Neuronal stem cell (in vitro differentiated cells): ENCODE results near the gene COMMD1.

Experiments used
- DNase-seq: peaks from one replicate; pipeline ENCODE4 v3.0.0-alpha.2; 2013; ENCODE audit warnings: low spot score
- H2AFZ ChIP-seq: one replicate; pipeline ENCODE4 v1.6.1; 2013; ENCODE audit warnings: mild to moderate bottlenecking, low read length, inconsistent platforms
- H2AK5ac ChIP-seq: 2 replicates; pipeline ENCODE4 v1.6.1; 2013; ENCODE audit warnings: low read depth, mild to moderate bottlenecking, inconsistent platforms, low read length, moderate library complexity, mixed read lengths
- H2BK120ac ChIP-seq: 2 replicates; pipeline ENCODE4 v1.6.1; 2013; ENCODE audit warnings: low read depth, mild to moderate bottlenecking, inconsistent platforms, low read length, moderate library complexity, mixed read lengths
- H2BK12ac ChIP-seq: one replicate; pipeline ENCODE4 v1.6.1; 2013; ENCODE audit warnings: low read length, inconsistent platforms
- H2BK15ac ChIP-seq: 2 replicates; pipeline ENCODE4 v1.6.1; 2013; ENCODE audit warnings: mild to moderate bottlenecking, low read length, inconsistent platforms, mixed read lengths
- H2BK5ac ChIP-seq: one replicate; pipeline ENCODE4 v1.6.1; 2013; ENCODE audit warnings: inconsistent platforms, mild to moderate bottlenecking, low read length, moderate library complexity
- H3K14ac ChIP-seq: one replicate; pipeline ENCODE4 v1.6.1; 2013; ENCODE audit warnings: low read length, inconsistent platforms
- H3K18ac ChIP-seq: 2 replicates; pipeline ENCODE4 v1.6.1; 2013; ENCODE audit warnings: low read length, inconsistent platforms
- H3K23ac ChIP-seq: 2 replicates; pipeline ENCODE4 v1.6.1; 2013; ENCODE audit warnings: low read depth, mild to moderate bottlenecking, mixed read lengths, low read length, inconsistent platforms; ENCODE audit not compliant: poor library complexity
- H3K27ac ChIP-seq: replicated peaks from 3 replicates; pipeline ENCODE4 v1.5.1; 2013; ENCODE audit warnings: low read length, inconsistent platforms
- H3K27me3 ChIP-seq, 3 experiments: 2 replicates each; pipeline ENCODE4 v1.6.1; 2013; ENCODE audit warnings: low read length in 3 of 3, mild to moderate bottlenecking in 2 of 3, inconsistent platforms in 1 of 3, low read depth in 1 of 3, mixed read lengths in 1 of 3, moderate library complexity in 1 of 3; ENCODE audit not compliant: control insufficient read depth in 3 of 3, insufficient read depth in 3 of 3
- H3K36me3 ChIP-seq, 2 donors: replicated peaks in 1 of 2; 2 replicates each; pipeline ENCODE4 v1.6.1; 2013; ENCODE audit warnings: low read length in 2 of 2; ENCODE audit not compliant: control insufficient read depth in 2 of 2, insufficient read depth in 2 of 2
- H3K4ac ChIP-seq: 2 replicates; pipeline ENCODE4 v1.6.1; 2013; ENCODE audit warnings: inconsistent platforms, mild to moderate bottlenecking, low read length, moderate library complexity
- H3K4me1 ChIP-seq, 2 donors: 1 replicate in 1 of 2; 2 replicates in 1 of 2; pipeline ENCODE4 v1.6.1; 2013; ENCODE audit warnings: low read length in 2 of 2, low read depth in 1 of 2; ENCODE audit not compliant: control insufficient read depth in 2 of 2, insufficient read depth in 1 of 2
- H3K4me2 ChIP-seq: one replicate; pipeline ENCODE4 v1.6.1; 2013; ENCODE audit warnings: mild to moderate bottlenecking, low read length, inconsistent platforms; ENCODE audit not compliant: insufficient read depth, poor library complexity, severe bottlenecking
- H3K4me3 ChIP-seq, 2 donors: 2 replicates each; pipeline ENCODE4 v1.5.1; 2013; ENCODE audit warnings: low read length in 2 of 2, mild to moderate bottlenecking in 2 of 2, inconsistent platforms in 1 of 2, moderate library complexity in 1 of 2
- H3K79me1 ChIP-seq: one replicate; pipeline ENCODE4 v1.6.1; 2013; ENCODE audit warnings: low read depth, mild to moderate bottlenecking, inconsistent platforms, low read length, moderate library complexity
- H3K9ac ChIP-seq: one replicate; pipeline ENCODE4 v1.6.1; 2013; ENCODE audit warnings: mild to moderate bottlenecking, low read depth, low read length, inconsistent platforms; ENCODE audit not compliant: poor library complexity
- H3K9me3 ChIP-seq, 2 donors: replicated peaks in 1 of 2; 2 replicates each; pipeline versions ENCODE3 to v1.6.1; 2013; ENCODE audit warnings: low read length in 2 of 2, mild to moderate bottlenecking in 2 of 2, inconsistent platforms in 1 of 2, low read depth in 1 of 2, mixed read lengths in 1 of 2, moderate library complexity in 1 of 2; ENCODE audit not compliant: control insufficient read depth in 2 of 2, insufficient read depth in 1 of 2
- H4K8ac ChIP-seq: one replicate; pipeline ENCODE4 v1.6.1; 2013; ENCODE audit warnings: low read depth, mild to moderate bottlenecking, inconsistent platforms, low read length, moderate library complexity
- H4K91ac ChIP-seq: one replicate; pipeline ENCODE4 v1.6.1; 2013; ENCODE audit warnings: low read length, low read depth, mild to moderate bottlenecking, inconsistent platforms; ENCODE audit not compliant: poor library complexity
- WGBS, 2 donors: extraction: QIAGEN DNeasy Blood & Tissue Kit; methylation state at CpG; one replicate each; pipeline ENCODE4 v1.1.7; 2013; ENCODE audit warnings: missing lambda C conversion rate in 2 of 2, mixed read lengths in 1 of 2; ENCODE audit not compliant: insufficient read length in 2 of 2, insufficient replicate concordance in 1 of 2; ENCODE audit errors: extremely low coverage in 2 of 2; 5-methylcytosine and 5-hydroxymethylcytosine counted together

Gene COMMD1

DNA sequence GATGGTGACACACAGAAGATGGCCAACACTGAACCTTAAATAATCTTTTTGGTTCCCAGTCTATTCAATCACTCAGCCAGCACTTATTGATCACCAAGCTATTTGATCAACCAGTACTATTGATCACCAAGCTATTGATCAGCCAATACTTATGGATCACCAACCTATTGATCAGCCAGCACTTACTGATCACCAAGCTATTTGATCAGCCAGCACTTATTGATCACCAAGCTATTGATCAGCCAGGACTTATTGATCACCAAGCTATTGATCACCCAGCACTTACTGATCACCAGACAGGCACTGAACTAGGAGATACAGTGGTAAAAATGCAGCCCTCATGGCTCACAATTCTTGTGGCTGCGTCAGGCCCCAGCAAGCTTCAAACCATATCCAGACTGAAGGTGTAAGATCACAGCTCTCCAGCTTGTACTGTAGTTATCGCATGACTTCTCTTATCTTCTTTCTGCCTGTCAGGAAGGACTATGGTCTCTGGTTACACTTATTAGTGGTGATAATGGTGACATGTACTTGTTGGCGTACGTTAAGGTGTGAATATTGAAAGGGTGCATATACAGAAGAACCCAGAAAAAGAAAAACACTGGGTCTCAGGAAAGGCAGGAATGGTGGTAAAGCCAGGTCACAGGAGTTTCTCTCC lies 272.0 kb downstream of the COMMD1 start:
- WGBS, 2 donors: no CpG with 5 or more reads among the region's 4 CpGs
- H2AK5ac ChIP-seq: no peak overlapping the region

DNA sequence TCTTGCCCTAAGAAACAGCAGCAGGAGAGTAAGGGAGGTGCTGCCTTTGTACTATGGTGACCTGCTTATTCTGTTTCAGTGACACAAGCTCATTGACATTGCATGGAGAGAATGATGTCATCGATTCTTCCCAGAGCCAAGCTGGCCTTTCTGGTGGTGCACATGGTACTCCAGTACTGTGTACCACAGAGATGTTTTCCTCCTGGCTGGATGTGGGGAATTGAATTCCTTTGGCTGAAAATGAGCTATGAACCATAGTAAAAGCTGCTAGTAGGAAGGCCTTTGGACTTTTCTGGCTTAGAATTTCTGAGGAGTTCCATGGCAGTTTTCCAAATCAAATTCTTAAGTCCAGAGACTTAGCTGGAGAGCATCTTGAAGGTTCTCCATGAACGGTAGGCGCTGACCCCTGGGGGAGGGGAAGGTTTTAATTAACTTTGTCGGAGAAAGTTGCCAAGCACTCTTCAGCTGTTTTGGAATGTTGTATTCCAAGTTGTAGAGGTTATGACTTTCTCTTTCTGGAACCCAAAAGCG lies 273.3 kb downstream of the COMMD1 start:
- H3K4me3 ChIP-seq: no peak overlapping the region
- H3K4me1 ChIP-seq: peaks cover 4 to 21% of the 10 kb centered on the region in 2 donors
- H2AFZ ChIP-seq: no peak overlapping the region
- no peak overlapping the region for H3K27ac ChIP-seq
- no peak overlapping the region for H2BK120ac ChIP-seq
- no peak overlapping the region for H3K14ac ChIP-seq
- DNase-seq: no peak
- H4K8ac ChIP-seq: no peak overlapping the region
- no peak overlapping the region for H2BK12ac ChIP-seq
- H2BK5ac ChIP-seq: no peak overlapping the region
- no peaks in the 10 kb centered on the region for H3K27me3 ChIP-seq
- no peak overlapping the region for H3K23ac ChIP-seq
- H3K4me2 ChIP-seq: no peak overlapping the region
- H2BK15ac ChIP-seq: no peak overlapping the region
- H3K9ac ChIP-seq: no peak overlapping the region
- H3K18ac ChIP-seq: no peak overlapping the region
- no peaks in the 10 kb centered on the region for H3K79me1 ChIP-seq
- H3K9me3 ChIP-seq: no peaks in the 10 kb centered on the region
- no peak overlapping the region for H2AK5ac ChIP-seq
- no peaks in the 10 kb centered on the region for H3K36me3 ChIP-seq
- H4K91ac ChIP-seq: no peak overlapping the region
- no peak overlapping the region for H3K4ac ChIP-seq
- no CpG with 5 or more reads among the region's 5 CpGs for WGBS, 2 donors

More for the DNA sequence above, 272.0 kb downstream of the COMMD1 start:
- no peak overlapping the region for H3K4ac ChIP-seq
- no peak overlapping the region for H4K91ac ChIP-seq
- no peak overlapping the region for H4K8ac ChIP-seq
- no peak overlapping the region for H2BK15ac ChIP-seq
- no peak overlapping the region for H3K9ac ChIP-seq
- H3K79me1 ChIP-seq: no peaks in the 10 kb centered on the region
- no peak overlapping the region for H3K18ac ChIP-seq
- H2BK12ac ChIP-seq: no peak overlapping the region
- H2BK5ac ChIP-seq: no peak overlapping the region
- H2BK120ac ChIP-seq: no peak overlapping the region
- H3K23ac ChIP-seq: no peak overlapping the region
- H3K14ac ChIP-seq: no peak overlapping the region
- H3K4me1 ChIP-seq: peaks cover 4 to 21% of the 10 kb centered on the region in 2 donors
- H3K36me3 ChIP-seq: no peaks in the 10 kb centered on the region
- H3K4me3 ChIP-seq: no peak overlapping the region
- H3K9me3 ChIP-seq: no peaks in the 10 kb centered on the region
- no peak overlapping the region for H2AFZ ChIP-seq
- no peaks in the 10 kb centered on the region for H3K27me3 ChIP-seq
- DNase-seq: no peak
- no peak overlapping the region for H3K4me2 ChIP-seq
- no peak overlapping the region for H3K27ac ChIP-seq

DNA sequence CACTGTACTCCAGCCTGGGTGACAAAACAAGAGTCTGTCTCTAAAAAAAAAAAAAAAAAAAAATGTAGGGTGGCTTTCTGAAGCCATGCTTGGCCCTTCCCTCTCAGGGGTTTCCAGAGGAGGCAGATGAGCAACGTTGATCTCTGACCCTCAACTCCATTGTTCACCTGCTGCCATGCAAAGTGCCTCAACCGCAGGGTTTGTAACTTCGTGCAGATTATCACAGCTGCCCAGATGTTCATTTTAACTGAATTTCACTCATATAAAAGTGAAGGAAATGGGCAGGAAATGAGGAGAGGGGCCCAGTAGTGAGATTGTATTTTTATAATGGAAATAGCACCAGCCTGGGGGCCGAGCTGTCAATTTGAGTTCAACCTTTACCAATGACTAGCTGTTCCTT lies 275.5 kb downstream of the COMMD1 start:
- DNase-seq: no peak
- H3K23ac ChIP-seq: no peak overlapping the region
- no CpG with 5 or more reads among the region's 4 CpGs for WGBS, 2 donors

GRCh38 chr2:62181843-62182242 lies 276.4 kb downstream of the COMMD1 start:
- H3K9me3 ChIP-seq: no peaks in the 10 kb centered on the region
- no peaks in the 10 kb centered on the region for H3K27me3 ChIP-seq
- no peak overlapping the region for H3K4ac ChIP-seq
- H2AFZ ChIP-seq: no peak overlapping the region
- no peak overlapping the region for H2BK120ac ChIP-seq
- no peak overlapping the region for H3K4me3 ChIP-seq
- no peak overlapping the region for H4K8ac ChIP-seq
- no peak overlapping the region for H2AK5ac ChIP-seq
- DNase-seq: no peak
- H3K36me3 ChIP-seq: no peaks in the 10 kb centered on the region
- H4K91ac ChIP-seq: no peak overlapping the region
- H3K4me2 ChIP-seq: no peak overlapping the region
- H2BK15ac ChIP-seq: no peak overlapping the region
- no peak overlapping the region for H3K14ac ChIP-seq
- no peak overlapping the region for H3K27ac ChIP-seq
- H2BK5ac ChIP-seq: no peak overlapping the region
- WGBS, 2 donors: no CpG with 5 or more reads among the region's 3 CpGs
- H3K79me1 ChIP-seq: no peaks in the 10 kb centered on the region
- no peak overlapping the region for H3K18ac ChIP-seq
- no peak overlapping the region for H3K23ac ChIP-seq
- H3K4me1 ChIP-seq: peaks cover 4 to 15% of the 10 kb centered on the region in 2 donors
- no peak overlapping the region for H2BK12ac ChIP-seq
- H3K9ac ChIP-seq: no peak overlapping the region

More for the DNA sequence above, 275.5 kb downstream of the COMMD1 start:
- Histone ChIP-seq H3K27me3 (no peaks in the 10 kb centered on the region), H2BK5ac (no peak overlapping the region), H4K8ac (no peak overlapping the region), H2BK15ac (no peak overlapping the region), H4K91ac (no peak overlapping the region), H3K79me1 (no peaks in the 10 kb centered on the region), H3K4me3 (no peak overlapping the region), H3K18ac (no peak overlapping the region), H3K4me1 (peaks cover 4 to 16% of the 10 kb centered on the region in 2 donors), H3K4ac (no peak overlapping the region), H3K9ac (no peak overlapping the region), H3K27ac (no peak overlapping the region), H2AK5ac (no peak overlapping the region), H2AFZ (no peak overlapping the region), H2BK120ac (no peak overlapping the region), H3K4me2 (no peak overlapping the region), H3K9me3 (no peaks in the 10 kb centered on the region), H3K14ac (no peak overlapping the region), H3K36me3 (no peaks in the 10 kb centered on the region), H2BK12ac (no peak overlapping the region)
